Nucleus accumbens (tissue), 56 donors: ENCODE data around the gene NUP153.
"Not testable (repeated sequence)": the region's sequence is repeated elsewhere in the genome, so short reads cannot be mapped to it uniquely, and the experiment has no call there.

Source experiments
- DNase-seq, 56 donors: peaks; one replicate each; lab custom pipeline; 2025; lab: John Stamatoyannopoulos, UW

NUP153 gene

DNA sequence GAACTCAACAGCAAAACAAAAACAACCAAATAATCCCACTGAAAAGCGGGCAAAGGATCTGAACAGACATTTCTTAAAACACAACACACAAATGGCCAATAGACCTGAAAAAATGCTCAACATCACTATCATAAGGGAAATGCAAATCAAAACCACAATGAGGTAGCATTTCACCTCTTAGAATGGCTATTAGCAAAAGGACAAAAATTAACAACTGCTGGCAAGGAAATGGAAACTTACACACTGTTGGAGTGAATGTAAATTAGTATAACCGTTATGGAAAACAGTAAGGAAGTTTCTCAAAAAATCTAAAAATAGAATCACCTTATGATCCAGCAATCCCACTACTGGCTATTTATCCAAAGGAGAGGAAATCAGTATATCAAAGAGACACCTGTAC lies 85.7 kb downstream of the NUP153 start:
- DNase-seq = no peak

DNA sequence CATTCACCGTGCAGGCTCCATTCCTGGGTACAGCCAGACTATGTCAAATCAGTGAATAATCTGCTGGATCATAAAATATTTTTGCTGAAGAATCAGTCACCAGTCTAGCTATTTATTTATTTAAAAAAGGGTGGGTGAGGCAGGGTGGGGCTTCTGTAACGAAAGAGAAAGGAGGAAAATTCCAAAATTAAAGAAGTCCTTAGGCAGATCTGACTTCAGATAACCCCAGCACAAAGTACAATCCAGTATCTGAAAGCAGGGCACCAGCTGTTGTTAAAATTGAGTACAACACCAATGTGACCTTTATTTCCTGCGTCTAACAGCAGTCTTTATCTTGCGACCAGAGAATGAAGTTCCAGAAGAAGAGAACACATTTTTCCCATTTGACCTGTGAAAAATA lies 90.9 kb downstream of the NUP153 start:
- no peak for DNase-seq

DNA sequence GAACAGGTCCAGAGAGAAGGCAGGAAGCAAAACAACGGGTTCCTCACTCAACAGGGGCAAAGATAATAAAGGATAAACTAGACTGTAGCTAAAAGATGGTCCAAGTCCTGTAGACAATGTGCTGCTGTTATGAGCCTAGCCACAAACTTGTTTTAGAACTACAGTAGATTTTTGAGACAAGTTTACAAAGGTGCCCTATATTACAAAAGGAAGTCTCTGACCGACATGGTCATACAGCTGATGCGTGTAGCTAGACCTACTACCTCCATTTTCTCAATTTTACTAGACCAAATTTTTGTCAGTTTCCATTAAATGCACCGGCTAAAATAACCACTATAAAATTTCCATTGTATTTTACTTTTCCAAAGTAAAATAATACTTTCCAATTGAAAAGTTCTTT lies 94.7 kb downstream of the NUP153 start:
- DNase-seq = no peak

DNA sequence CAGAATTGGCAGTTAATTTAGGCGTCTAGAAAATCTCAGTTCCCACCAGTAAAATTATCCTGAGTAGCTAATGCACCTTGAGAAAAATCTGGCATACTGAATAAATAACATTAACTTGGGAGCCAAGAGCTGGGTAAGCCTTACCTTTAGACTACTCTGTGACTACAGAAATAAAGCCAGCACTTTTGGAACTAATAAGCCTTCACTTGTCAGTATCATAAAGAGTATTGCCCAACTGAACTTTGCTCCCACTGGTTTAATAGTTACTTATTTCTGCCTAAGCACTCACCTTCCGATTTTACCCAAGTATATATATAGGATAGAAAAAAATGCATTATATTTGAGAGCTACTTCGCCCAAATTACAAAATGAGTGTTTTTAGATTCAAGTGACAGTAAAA lies 95.9 kb downstream of the NUP153 start:
- no peak for DNase-seq

DNA sequence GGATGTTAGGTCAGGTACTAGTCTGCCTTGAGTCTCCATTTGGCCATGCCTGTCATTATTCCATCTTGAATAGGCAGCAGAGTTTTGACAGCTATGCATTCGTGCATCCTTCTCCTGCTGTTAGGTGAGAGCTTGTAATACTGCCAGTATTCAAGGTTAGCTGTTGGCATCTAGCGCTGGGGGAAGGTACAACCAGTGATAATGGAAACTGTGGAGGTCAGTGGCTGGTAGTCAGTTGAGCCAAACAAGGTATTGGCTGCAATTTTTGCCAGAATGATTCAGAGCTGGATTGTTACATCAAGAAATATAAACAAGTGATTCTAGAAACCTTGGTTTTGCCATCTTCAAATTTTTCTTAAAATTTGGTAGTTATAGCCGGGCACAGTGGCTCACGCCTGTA lies 100.1 kb downstream of the NUP153 start:
- DNase-seq = no peak

DNA sequence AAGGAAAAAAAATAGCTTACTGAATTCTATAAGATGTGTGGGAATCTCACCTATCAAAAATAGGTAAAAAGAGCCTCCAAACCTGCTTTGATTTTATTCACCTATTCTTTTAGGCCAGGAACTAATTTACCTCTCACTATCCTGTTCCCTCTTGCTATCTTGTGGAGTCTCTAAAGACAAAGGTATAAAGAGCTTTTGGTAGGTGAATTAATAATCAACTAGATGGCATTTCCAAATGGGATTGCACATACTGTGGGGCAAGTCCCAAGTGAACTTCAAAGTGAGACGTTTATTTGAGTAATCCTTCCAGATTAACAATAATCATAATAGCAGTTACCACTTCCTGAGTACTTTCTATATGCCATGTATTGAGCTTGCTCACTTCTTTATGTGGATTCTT lies 103.8 kb downstream of the NUP153 start:
- no peak for DNase-seq

DNA sequence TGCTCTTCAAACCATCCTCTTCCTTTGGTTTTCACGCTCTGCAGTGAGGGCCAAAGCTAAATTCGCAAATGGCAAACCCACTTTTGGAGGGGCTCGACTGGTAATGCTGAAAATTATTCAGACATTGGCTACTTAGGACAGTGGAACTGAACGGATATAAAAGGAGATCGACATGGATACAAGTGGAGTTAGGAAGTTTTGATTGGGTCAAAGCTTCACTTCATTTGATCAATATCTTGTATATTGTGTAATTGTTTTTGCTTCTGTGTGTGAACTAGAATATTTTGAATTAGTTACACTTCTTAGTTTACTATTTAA lies 105.4 kb downstream of the NUP153 start:
- DNase-seq = no peak

DNA sequence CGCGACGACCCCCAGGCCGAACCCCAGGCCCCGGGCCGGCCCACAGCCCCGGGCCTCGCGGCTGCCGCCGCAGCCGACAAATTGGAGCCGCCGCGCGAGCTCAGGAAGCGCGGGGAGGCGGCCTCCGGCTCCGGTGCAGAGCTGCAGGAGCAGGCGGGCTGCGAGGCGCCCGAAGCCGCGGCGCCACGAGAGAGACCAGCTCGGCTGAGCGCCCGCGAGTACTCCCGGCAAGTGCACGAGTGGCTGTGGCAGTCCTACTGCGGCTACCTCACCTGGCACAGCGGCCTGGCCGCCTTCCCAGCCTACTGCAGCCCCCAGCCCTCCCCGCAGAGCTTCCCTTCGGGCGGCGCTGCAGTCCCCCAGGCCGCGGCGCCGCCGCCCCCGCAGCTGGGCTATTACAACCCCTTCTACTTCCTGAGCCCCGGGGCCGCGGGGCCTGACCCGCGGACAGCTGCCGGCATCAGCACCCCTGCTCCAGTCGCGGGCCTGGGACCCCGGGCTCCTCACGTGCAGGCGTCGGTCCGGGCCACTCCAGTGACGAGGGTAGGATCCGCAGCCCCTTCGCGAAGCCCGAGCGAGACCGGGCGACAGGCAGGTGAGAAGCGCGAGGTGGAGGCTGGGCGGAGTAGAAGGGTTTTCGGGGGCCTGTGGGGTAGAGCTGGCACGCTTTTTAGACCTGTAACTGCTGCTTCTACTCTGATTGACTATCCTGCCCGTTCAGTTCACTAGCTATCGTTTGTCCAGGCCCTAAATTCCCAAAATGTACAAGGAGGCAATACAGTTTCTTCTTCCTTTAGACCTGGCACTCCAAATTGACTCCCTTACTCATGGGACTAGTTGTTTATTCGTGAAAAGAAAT lies 106.0 kb downstream of the NUP153 start:
- DNase-seq = peak in 43 of 56 donors; percentile 4 to 75 (median 55)

DNA sequence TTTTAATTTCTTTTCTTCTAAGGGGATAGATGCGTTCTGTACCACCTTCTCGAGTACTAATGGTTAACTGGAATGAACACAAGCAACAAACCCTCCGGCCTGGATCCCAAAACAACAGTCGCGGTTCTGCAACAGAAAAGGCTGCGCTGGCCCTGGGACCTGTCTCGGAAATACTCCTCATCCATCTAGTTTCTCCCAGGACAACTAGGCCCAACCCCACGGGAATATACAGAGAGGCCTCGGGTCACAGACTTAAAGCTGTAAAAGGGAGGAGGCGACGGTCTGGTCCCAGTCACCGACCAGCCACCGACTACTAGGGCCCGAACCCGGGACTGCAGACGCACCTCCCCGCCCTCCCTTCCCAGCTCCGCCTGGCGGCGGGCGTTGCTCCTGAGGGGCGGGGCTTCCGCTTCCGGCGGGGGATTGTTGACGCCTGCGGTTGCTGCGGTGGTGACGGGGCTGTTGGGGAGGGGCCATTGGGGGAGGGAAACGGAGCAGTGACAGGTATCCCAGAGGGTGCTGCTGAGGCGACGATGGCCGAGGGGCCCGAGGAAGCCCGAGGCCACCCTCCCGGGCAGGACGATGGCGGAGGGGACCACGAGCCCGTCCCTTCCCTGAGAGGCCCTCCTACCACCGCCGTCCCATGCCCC lies 106.7 kb downstream of the NUP153 start, which contains the start of gene FAM8A1:
Gene FAM8A1, plus strand, starts transcription at position 426 of the 650 bp plus-strand sequence. Its CDS starts 108 bp downstream, at position 534.
- DNase-seq = peak; percentile 54 to 98 (median 93)

DNA sequence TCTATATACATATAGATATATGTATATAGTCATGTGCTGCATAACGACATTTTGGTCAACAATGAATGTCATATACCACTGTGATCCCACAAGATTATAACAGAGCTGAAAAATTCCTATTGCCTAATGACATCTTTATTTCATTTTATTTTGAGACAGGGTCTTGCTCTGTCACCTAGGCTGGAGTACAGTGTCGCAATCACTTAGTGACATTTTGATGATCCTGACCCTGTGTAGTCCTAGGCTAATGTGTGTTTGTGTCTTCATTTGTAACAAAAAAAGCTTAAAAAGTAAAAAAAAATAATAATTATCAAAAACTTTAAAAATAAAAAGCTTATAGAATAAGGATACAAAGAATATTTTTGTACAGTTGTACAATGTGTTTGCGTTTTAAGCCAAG lies 110.6 kb downstream of the NUP153 start:
- DNase-seq = no peak

DNA sequence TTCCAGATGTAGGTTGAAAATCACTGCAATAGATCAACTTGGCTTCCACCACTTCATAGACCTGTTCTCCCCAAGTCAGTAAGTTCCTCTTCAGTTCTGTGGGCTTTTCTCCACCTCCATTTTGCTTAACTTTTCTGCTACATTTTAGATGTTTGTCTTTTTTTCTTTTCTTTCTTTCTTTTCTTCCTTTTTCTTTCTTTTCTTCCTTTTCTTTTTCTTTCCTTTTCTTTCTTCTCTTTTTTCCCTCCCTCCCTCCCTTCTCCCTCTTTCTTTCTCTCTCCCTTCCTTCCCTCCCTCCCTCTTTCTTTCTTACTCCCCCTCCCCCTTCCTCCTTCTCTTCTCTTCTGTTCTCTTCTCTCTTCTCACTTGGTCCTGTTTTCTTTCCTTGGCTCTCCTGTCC lies 113.5 kb downstream of the NUP153 start:
- DNase-seq = no peak

DNA sequence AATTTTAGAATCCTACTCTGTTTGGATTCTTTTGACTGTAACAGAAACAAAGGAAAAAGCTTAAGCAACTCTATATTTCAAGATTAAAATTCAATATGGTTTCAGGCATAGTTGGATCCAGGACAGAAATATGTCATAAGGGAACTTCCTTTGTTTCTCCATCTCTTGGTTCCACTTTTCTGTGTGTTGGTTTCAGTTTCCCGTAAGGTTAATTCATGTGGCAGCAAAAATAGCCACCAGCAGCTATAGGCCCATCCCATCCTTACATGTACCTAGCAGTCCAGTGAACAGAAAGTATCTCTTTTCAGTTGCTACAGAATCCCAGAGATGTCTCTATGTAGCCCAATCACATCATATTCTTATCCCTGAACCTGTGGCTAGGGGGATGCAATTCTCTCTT lies 115.4 kb downstream of the NUP153 start:
- no peak for DNase-seq

DNA sequence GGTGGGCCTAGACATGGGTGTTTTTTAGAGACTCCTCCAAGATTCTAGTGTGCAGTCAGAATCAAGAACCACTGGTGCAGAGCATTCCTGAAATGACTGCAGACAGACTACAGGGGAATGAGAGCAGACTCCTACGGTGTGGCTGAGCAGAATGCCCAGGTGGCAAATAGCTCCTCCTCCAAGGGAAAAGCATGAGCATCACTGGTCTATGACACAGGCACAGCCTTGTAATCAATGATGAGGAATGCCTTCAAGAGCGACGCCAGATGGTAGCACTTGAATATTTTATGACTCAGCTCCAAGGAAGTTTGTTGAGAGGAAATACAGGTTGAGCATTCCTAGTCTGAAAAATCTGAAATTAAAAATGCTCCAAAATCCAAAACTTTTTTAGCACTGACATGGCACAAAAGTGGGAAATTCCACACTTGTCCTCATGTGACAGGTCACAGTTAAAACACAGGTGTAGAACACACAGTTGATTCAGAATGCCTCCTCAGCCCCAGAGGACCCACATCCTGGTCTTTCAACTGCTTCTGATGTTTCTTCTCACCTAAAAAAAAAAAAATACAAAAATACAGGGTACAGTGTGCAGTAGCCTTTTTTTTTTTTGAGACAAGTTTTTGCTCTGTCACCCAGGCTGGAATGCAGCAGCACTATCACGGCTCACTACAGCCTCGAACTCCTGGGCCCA lies 117.2 kb downstream of the NUP153 start:
- DNase-seq = peak in 9 of 56 donors; percentile 6 to 37 (median 11)

DNA sequence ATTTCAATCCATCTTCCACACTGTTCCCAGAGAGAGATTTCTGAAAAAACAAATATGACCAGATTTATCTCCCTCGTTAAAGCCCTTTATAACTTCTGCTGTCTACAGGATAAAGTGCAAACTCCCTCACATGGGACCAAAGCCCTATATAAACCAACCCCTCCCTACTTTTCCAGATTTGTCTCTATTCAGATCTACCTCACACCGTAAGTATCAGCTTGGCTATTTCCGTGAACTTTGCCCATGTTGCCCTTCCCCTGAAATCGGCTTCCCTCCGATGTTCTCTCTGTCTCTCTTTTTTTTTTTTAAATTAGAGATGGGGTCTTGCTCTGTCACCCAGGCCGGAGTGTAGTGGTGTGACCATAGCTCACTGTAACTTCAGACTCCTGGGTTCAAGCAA lies 118.7 kb downstream of the NUP153 start:
- DNase-seq = no peak

DNA sequence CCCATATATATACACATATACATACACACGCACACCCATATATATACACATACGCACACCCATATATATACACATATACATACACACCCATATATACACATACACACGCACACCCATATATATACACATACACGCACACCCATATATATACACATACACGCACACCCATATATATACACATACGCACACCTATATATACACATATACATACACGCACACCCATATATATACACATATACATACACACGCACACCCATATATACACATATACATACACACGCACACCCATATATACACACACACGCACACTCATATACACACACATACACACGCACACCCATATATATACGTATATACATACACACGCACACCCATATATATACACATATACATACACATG lies 120.1 kb downstream of the NUP153 start:
- not testable (repeated sequence) for DNase-seq

DNA sequence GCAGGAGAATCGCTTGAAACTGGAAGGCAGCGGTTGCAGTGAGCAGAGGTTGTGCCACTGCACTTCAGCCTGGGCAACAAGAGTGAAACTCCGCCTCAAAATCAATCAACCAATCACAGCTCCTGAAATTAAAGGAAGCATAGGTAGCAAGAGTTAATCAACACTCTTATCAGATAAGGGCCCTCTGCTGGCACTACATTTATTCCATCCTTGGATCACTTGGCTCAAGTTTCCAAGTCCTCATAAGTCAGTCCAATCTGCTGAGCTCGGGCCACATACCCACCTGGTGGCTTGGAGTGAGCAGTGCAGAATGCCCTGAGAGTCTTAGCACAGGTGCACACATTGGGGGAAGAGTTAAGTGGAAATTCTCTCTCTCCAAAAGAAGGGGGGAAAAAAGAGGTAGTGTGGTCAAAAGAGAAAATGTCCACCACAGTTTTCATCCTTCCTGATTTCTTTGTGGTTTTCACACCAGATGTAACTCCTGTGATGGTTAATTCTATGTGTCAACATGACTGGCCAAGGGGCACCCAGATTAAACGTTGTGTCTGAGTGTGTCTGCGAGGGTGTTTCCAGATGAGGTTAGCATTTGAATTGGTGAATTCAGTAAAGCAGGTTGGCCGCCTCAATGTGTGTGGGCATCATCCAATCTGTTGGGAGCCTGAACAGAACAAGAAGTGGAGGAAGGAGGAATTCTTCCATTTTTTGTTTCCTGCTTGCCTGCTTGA lies 120.8 kb downstream of the NUP153 start:
- no peak for DNase-seq

DNA sequence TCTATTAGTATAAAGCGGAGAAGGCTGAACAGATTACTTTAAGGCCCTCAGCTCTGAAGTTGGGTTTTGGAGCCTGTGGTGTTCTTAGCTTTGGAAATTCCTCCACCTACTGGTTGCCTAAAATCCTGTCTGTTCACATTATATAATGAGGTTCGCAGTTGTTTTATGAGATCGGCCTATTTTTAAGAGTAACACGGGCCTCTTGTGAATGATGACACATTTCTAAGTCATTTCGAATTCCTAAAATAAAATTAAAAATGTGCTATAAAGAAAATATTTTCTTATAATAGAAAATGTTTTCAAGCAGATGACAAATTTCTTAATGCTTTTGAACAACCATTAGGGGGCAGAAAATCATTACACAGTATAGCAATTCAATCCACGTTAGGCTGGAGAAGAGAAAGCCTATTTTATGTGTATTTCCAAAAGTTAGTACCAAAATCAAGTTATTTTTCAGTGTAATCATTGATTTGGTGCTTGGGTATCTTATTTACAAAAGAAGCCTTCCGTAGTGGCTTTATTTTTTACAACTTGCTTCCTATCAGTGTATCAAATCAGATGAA lies 122.4 kb downstream of the NUP153 start:
- peak in 29 of 56 donors; percentile 4 to 62 (median 14) for DNase-seq

DNA sequence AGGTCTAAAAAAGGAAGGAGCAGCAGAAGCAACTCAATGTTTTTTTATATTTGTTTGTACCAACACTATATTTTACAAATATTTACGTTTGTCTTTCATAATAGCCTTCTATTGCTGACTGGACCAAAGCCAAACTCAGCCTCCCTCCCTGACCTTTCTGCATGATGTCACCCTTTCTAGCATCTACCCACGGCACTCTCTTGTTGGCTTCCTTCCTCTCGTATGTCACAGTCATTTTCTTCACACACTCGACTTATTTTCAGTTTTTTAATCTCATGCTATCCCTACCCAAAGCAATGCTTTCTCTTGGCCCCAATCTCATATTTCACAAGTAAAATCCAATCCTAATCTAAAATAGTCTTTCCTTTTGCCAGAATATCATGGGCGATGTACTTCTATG lies 122.9 kb downstream of the NUP153 start:
- DNase-seq = peak in 1 of 56 donors; percentile 7

DNA sequence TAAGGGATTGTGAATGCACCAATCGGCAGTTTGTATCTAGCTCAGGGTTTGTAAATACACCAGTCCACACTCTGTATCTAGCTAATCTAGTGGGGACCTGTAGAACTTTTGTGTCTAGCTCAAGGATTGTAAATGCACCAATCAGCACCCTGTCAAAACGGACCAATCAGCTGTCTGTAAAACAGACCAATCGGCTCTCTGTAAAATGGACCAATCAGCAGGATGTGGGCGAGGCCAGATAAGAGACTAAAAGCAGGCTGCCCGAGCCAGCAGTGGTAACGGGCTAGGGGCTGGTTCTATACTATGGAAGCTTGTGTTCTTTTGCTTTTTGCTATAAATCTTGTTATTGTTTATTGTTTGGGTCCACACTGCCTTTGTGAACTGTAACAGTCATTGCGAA lies 125.4 kb downstream of the NUP153 start:
- DNase-seq = not testable (repeated sequence)

DNA sequence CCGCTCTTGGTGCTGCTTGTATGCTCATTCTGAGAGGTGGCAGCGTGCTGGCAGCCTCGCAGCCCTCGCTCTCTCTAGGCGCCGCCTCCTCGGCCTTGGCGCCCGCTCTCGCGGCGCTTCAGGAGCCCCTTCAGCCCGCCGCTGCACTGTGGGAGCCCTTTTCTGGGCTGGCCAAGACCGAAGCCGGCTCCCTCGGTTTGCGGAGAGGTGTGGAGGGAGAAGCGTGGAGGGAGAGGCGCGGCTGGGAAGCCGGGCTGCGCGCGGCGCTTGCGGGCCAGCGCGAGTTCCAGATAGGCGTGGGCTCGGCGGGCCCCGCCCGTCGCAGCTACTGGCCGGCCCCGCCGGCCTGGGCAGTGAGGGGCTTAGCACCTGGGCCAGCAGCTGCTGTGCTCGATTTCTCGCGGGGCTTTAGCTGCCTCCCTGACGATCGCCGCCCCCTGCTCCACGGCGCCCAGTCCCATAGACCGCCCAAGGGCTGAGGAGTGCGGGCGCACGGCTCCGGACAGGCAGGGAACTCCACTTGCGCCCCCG lies 126.1 kb downstream of the NUP153 start:
- peak in 24 of 56 donors; percentile 5 to 42 (median 18) for DNase-seq
